SH-SY5Y (cell line): ENCODE data around the gene CRYBA2.

ENCODE experiments used
- GATA2 ChIP-seq: IDR thresholded peaks from 2 replicates; pipeline ENCODE4 v1.6.1; 2011; ENCODE audit warnings: mild to moderate bottlenecking, low read depth, low read length
- GATA3 ChIP-seq: IDR thresholded peaks from 2 replicates; pipeline ENCODE4 v1.6.1; 2011; ENCODE audit warnings: low read depth, mild to moderate bottlenecking, low read length, moderate library complexity

DNA sequence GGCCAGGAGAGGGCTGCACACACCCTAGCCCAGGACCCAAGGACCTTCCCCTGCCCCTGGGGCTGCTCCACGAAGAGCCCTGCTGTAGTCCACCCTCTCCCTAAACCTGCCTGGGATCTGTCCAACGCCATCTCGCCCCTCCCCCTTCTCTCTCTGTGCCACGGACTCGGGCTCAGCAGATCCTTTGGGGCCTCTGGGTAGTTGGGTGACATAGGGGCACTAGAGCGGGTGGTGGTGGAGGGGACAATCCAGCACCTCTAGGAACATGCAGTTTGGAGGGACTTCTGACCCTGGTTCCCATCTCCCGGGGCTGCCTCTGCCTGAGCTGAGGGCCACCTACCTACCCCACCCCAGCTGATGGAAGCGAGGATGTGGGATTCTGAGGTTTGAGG, 7.3 kb upstream of the CRYBA2 start:
- TF ChIP-seq GATA2 (no peak), GATA3 (no peak)
